Nucleus accumbens (tissue), 56 donors: Measurements from ENCODE around the gene ZNF777.
A peak's percentile ranks its signal among the peaks of the same experiment; 100 is the strongest.
"Not testable (repeated sequence)": the region's sequence is repeated elsewhere in the genome, so short reads cannot be mapped to it uniquely, and the experiment has no call there.

ENCODE experiments used
- DNase-seq, 56 donors: peaks; one replicate each; lab custom pipeline; 2025; lab: John Stamatoyannopoulos, UW

ZNF777 gene

DNA sequence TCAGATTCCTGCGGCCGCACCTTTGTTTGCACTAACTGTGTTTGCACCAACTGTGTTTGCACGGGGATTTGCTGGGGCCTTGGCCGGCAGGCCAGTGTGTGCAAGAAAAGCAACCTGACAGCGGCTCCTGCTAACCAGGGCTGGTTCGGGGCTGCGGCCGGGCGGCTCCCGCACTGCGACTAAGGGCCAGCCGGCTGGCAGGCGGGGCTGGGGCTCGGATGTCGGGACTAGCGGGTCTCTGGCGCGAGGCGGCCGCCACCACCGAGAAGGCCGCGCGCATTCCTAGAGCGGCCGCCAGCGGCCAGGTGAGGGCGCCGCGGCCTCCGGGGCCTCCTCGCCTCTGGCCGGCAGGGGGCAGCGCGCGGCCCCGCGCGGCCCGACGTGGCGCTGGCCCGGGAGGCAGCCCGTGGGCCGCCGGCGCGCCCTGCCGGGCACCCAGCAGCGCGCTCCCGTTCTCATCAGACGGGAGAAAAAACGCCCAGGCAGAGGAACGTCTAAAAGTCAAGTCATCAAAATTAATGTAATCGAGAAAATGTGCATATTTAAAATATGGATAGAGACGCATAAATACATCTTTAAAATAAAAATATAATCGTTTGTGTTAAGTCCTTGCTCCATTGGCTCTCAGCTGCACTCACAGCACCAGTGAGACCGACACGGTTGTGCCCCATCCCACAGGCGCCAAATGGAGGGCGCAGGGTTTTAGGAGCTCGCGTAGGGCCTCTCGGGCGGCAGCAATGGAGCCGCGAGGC, 38.5 kb downstream of the ZNF777 start:
- DNase-seq = peak in 20 of 56 donors; percentile 15 to 65 (median 26)

DNA sequence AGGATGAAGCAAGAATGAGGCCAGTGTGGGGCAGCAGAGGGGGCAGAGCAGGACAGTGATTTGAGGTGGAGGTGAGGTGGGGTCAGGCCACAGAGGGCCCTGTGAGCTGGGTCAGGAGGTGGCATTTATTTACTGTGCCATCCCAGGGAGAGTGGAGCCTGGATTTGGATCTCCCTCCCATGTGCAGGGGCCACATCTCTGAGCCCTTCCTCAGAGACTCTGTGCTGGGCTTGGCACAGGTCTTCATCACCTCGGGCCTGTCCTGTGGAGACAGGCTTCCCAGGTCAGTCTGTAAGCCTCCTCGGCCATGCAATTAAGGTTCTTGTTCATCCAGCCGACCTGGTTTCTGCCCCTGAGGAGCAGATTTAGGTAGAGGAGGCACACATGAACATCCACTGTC, 40.9 kb downstream of the ZNF777 start:
- DNase-seq = no peak

DNA sequence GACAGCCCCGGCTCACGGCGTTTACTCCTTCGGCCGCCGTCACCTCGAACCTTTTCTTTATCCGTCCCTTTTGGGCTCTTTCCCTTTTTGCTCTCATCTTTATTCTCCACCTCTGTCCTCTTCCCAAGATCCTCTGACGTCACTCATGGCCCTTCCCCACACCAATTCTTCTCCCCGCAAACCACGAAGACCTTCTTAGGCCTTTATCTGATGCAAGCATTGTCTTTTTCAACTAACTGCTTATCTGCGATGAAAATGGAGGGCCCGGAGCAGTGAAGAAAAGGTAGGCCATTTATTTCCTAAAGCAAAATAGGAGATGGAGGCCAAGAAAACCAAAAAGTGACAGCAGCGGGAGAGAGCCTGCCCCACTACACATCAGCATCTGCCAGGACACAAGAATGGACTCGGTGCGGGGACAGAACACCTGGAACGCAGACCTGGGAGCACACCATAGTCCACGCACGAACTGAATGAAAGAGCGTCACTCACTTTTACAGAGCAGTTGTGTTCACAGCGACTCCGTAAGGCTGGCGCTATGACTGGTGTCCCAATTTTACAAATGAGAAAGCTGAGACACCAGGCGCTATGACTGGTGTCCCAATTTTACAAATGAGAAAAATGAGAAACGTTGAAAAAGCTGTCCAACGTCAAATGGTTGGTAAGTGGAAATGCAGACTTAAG, 45.3 kb downstream of the ZNF777 start:
- no peak for DNase-seq

DNA sequence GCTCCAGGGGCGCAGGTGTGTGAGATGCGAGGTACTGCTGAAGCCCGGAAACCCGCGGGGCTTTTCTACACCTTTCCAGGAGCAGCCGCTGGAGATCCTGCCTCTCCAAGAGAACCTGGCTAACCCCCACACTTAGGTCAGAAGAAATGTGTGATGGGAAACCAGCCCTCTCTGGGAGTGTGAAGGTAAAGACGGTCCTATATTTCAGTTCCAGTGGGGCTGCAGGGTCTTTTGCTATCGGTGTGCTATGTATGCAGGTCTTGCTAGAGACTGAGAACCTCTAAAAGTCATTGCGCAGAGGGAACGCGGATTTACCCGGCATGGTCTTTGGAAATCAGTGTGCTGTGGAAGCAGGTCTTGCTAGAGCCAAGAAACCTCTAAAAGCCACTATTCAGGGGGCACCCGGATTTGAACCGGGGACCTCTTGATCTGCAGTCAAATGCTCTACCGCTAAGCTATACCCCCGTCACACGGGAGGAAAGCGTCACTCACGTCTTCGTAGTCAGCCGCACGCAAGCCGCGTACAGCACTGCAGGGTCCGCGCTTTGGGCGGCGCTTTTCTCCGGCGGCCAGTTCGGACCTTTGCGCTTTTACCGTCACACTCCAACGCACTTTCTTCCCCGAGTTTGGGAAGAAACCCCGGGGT, 46.0 kb downstream of the ZNF777 start:
- peak in 42 of 56 donors; percentile 12 to 71 (median 46) for DNase-seq

DNA sequence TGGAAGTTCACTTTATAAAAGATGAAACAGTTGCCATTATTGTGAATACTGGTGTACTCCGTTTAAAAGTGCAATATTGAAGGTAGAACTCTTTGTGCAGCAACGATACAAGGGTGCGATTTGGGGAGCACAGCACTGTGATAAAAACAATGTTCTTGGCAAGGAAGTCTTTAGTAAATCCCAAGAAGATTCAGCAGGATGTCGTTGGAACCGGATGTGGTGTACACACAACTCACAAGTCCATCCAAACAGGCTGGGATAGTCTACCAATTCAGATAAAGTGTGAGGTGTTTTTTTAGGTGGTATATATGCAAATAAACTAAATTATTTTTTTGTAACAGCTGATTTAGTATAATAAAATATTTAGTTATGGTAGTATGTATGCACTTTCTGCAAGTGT, 46.7 kb downstream of the ZNF777 start:
- no peak for DNase-seq

DNA sequence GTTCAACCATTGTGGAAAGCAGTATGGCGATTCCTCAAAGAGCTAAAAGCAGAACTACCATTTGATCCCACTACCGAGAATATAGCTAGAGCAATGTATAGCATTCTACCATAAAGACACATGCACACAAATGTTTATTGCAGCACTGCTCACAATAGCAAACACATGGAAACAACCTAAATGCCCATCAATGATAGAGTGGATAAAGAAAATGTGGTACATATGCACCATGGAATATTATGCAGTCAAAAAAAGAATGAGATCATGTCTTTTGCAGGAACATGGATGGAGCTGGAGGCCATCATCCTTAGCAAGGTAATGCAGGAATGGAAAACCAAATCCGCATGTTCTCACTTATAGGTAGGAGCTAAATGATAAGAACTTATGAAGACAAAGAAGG, 47.8 kb downstream of the ZNF777 start:
- not testable (repeated sequence) for DNase-seq

DNA sequence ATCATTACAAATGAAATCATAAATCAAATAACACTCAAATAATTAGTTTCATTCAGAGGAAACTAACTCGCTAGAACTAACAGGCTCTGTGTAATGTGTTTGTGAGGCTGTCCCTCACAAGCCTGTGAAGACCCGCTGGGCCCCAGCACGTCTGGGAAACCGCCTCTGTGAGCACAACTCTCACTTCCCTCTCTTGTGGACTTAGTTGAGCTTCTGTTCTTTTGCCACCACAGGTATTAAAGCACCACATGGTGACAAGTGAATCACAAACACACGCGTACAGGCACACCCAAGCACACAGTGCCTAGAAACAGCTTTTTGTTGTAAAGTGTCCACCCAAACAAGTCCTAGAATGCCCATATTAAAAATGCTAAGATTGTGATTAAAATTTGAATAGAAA, 51.0 kb downstream of the ZNF777 start:
- no peak for DNase-seq

DNA sequence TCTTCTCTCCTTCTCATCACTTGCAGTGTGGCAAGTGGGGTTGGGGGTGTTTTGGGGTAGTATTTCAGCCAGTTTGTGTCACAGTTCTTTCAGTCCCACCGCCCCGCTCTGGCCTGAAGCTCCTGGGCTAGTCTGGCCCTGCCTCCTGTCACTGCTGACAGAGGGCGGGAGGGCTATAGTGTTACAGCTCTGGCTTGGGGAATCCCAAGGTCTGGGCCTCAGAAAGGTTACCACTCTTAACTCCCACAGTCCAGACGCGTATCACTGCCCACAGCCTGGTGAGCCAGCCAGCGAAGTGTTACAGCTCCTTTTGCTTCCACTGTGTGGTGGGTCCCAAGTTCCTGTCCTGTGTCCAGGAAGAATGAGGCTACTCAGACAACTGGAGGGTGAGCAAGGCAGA, 56.0 kb downstream of the ZNF777 start:
- DNase-seq = no peak

DNA sequence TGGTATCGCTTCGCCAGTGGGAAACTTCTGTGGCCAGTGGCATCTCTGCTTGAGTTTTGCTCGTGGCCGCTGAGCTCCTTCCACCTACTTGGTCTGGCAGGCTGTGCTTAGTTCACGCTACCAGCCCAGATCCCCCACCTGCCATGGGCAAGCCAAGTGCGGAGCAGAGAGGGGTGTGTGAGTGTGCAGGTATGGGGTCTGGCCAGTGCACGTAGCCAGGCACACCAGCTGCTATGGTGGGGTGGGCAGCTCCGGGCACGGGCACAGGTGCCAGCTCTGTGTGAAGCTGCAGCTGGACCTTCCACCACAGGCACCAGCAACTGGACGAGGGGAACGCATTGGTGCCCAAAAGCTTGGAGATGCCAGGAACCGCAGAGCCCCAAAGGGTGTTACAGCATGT, 56.5 kb downstream of the ZNF777 start:
- no peak for DNase-seq

DNA sequence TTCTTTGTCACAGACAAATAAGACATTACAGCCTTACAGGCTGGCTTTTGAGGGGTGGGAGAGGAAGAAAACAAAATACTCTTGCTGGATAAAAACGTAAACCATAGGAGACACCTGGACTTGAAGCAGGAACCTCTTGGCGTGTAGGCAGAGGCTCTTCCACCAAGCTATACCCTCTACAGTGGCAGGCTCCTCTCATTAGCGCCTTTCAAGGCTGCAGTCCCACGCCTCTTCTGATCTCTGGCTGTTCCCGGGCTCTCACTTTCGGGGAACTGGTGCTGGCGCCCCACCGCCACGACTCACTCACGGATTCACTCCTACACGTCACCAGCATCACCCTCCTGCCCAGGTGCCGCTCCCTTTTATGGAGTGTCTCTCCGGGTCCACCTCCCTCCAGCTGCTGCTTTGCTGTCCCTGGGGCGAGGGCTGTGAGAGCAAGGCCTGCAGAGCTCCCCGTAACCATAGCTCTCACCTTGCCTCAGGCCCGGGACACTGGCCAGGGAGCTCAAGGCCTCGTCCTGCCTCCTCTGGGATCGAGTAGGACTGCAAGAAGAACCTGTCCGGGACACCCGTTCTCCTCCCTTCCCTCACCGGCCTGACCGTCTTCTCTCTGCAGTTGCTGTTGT, 62.6 kb downstream of the ZNF777 start:
- DNase-seq = no peak

DNA sequence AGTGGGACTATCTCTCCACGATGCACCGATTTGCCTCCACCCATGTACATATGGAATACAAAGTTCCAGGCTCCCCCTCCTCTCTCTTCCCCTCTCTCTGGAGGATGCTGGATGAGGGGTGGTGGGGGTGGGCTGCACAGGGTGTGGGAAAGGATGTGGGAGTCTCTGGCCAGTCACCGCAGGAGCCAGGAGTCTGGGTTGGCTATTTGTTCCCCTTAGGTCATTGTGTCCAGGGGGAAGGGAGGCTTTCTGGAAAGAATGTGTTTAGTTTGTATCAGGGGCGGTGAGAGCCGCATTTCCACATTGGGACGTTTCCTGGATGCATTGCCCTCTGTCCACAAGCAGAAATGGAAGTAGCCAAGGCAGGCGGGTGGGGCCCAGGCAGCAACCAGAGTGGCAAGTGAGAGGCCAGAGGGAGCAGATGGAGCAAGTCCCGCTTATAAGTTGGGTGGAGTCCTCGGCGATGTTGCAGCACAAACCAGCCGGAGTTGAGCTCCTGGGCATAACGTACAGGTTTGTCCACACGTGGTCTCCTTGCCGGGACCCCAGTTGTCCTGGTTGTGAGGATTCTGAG, 63.3 kb downstream of the ZNF777 start:
- DNase-seq = no peak

DNA sequence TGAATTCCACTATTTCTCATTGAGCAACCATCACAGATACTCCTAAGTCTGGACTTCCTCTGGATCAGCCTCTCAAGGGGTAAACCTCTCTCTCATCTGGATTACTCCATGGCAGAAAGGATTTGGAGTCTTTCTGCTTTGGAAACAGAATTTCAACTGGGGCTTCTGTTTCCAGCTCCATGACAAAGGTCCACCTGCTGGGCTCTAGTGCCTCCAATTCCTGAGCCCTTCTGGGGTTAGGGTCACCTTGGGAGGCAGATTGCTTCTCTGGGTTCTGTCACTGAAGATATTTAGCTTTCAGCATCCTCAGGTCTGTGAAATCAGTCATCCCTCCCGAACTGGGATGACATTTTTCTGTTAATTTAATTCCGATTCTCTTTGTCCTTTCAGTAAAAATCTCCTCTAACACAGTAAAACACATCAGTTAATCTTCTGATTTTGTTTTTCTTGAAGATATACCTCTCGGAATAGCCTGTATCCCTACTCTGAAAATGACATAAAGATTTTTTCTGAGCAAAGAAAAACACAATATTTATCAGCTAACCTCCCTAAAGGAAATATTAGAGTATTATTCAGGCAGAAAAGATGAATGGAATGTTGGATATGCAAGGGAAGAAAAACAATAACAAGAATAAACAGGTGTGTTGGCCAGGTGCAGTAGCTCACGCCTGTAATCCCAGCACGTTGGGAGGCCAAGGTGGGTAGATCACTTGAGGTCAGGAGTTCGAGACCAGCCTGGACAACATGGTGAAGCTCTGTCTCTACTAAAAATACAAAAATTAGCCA, 72.1 kb downstream of the ZNF777 start:
- DNase-seq = not testable (repeated sequence)

DNA sequence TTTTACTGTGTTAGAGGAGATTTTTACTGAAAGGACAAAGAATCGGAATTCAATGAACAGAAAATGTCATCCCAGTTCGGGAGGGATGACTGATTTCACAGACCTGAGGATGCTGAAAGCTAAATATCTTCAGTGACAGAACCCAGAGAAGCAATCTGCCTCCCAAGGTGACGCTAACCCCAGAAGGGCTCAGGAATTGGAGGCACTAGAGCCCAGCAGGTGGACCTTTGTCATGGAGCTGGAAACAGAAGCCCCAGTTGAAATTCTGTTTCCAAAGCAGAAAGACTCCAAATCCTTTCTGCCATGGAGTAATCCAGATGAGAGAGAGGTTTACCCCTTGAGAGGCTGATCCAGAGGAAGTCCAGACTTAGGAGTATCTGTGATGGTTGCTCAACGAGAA, 74.3 kb downstream of the ZNF777 start:
- DNase-seq = not testable (repeated sequence)

DNA sequence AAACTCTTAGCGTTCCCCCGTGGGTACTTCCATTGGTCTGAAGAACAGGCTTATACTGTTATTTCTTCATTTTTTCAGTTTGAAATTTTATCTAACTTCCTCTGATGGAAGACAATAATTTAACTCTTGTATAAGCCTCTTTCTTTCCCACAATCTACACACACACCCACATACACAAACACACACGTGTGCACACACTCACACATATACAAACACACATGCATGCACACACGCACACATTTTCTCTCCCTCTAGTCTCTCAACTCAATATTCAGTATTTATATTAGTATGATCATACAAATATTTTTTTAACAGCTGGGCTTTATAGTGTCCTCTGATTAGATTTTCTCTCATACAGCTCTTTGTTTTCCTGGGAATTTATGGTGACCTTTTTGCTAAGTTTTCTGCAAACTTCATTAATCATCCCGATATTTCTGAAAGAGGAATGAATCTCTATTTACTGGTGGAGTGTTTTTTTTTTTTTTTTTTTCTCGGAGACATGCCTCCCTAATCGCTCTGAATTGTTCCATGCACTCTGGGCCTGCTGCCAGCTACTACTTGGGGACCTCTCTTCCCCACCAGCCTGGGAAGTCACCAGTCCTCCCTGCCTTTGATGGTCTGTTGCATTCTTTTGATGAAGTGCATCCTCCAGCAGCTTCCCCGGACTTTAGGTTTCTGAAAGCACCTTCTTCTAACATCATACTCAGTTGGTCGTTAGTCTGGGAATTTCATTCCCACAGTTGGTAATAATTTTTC, 75.5 kb downstream of the ZNF777 start:
- DNase-seq = no peak
